ENCODE results near the gene KIRREL1.

GRCh38 chr1:158026651-158027050, 33.2 kb downstream of the KIRREL1 start:
- TF ChIP-seq CTCF (conservative IDR thresholded peaks at IDR 0.05) (no peak), EZH2 (IDR thresholded peaks at IDR 0.05; ENCODE audit: low read depth) (no peak)

All from PC-9 (cell line).